B cell (primary cell): Measurements from ENCODE around the gene ABCA2. TPM values are rescaled to one million over a fixed set of nuclear protein-coding genes. Genes with fewer than 3 reads are reported as not detected.

Experiments used
- ATAC-seq: fragments of 200-7000 bp; cut with Tn5 transposase; one replicate; pipeline ENCODE4 v1.10.0; 2021; ENCODE audit warnings: low read depth, mild to moderate bottlenecking, moderate number of reproducible peaks, moderate library complexity
- CTCF ChIA-PET: fragments of 350-600 bp; sonication (Branson Sonifier 250); formaldehyde crosslinking; loops from one replicate; lab custom pipeline; 2021; ENCODE audit warnings: antibody characterized with exemption, inconsistent platforms; lab: Charles Lee
- POLR2A ChIA-PET: fragments of 350-600 bp; sonication (Branson Sonifier 250); formaldehyde crosslinking; loops from one replicate; lab custom pipeline; 2021; ENCODE audit warnings: antibody characterized with exemption; lab: Charles Lee
- DNase-seq: peaks from one replicate; pipeline ENCODE4 v3.0.0; 2013
- H2AFZ ChIP-seq: 2 replicates; pipeline ENCODE4 v1.6.1; 2012; ENCODE audit warnings: mild to moderate bottlenecking, low read depth, low read length; ENCODE audit not compliant: insufficient read depth, poor library complexity, severe bottlenecking
- H3K27ac ChIP-seq, 2 donors: 1 replicate in 1 of 2; 2 replicates in 1 of 2; pipeline ENCODE4 v1.5.1; 2012 to 2013; ENCODE audit warnings: low read length in 2 of 2, mild to moderate bottlenecking in 2 of 2, moderate library complexity in 1 of 2
- H3K27me3 ChIP-seq, 4 experiments: fragments of 200-600 bp in 1 of 4; sonication (generic) in 1 of 4; replicated peaks in 1 of 4; 1 replicate in 2 of 4; 2 replicates in 2 of 4; pipeline versions ENCODE4 v1.6.1 to v1.7.0; 2013 to 2016; ENCODE audit warnings: low read length in 3 of 4, mild to moderate bottlenecking in 2 of 4, mixed read lengths in 1 of 4, moderate library complexity in 1 of 4; ENCODE audit not compliant: insufficient read depth in 4 of 4, control insufficient read depth in 3 of 4; ENCODE audit errors: control extremely low read depth in 1 of 4
- H3K36me3 ChIP-seq, 2 experiments: replicated peaks in 1 of 2; 1 replicate in 1 of 2; 2 replicates in 1 of 2; pipeline versions ENCODE4 v1.6.1 to v1.7.1; 2013; ENCODE audit warnings: low read length in 1 of 2; ENCODE audit not compliant: insufficient read depth in 2 of 2, control insufficient read depth in 1 of 2; ENCODE audit errors: control extremely low read depth in 1 of 2, extremely low read depth in 1 of 2
- H3K4me1 ChIP-seq, 2 donors: fragments of 200-600 bp in 1 of 2; sonication (generic) in 1 of 2; 1 replicate in 1 of 2; 2 replicates in 1 of 2; pipeline versions ENCODE4 v1.5.1 to v1.6.1; 2013 to 2017; ENCODE audit warnings: low read length in 2 of 2; ENCODE audit not compliant: control insufficient read depth in 2 of 2, insufficient read depth in 2 of 2
- H3K4me2 ChIP-seq: replicated peaks from 2 replicates; pipeline ENCODE3; 2012; ENCODE audit warnings: mild to moderate bottlenecking, low read depth, low read length; ENCODE audit not compliant: poor library complexity, severe bottlenecking
- H3K4me3 ChIP-seq, 5 experiments: fragments of 200-600 bp in 1 of 5; sonication (generic) in 1 of 5; 1 replicate in 3 of 5; 2 replicates in 2 of 5; pipeline versions ENCODE4 v1.5.1 to v1.7.0; 2011 to 2016; ENCODE audit warnings: low read length in 4 of 5, mild to moderate bottlenecking in 4 of 5, low read depth in 2 of 5, control low read depth in 1 of 5, moderate library complexity in 1 of 5; ENCODE audit not compliant: insufficient read depth in 1 of 5; ENCODE audit errors: control extremely low read depth in 1 of 5, extremely low read depth in 1 of 5
- H3K79me2 ChIP-seq: fragments of 200-600 bp; sonication (generic); one replicate; pipeline ENCODE4 v1.6.0; 2016; ENCODE audit warnings: low read length; ENCODE audit not compliant: control insufficient read depth, insufficient read depth
- H3K9ac ChIP-seq: fragments of 200-600 bp; sonication (generic); 2 replicates; pipeline ENCODE4 v1.6.1; 2017; ENCODE audit warnings: mild to moderate bottlenecking, low read length, moderate library complexity
- H3K9me3 ChIP-seq, 3 donors: one replicate each; pipeline versions ENCODE4 v1.6.1 to v1.7.1; 2013; ENCODE audit warnings: low read length in 2 of 3; ENCODE audit not compliant: control insufficient read depth in 2 of 3, insufficient read depth in 1 of 3; ENCODE audit errors: control extremely low read depth in 1 of 3
- H4K20me1 ChIP-seq: 2 replicates; pipeline ENCODE4 v1.6.0; 2012; ENCODE audit warnings: mild to moderate bottlenecking, low read length; ENCODE audit not compliant: insufficient read depth, control insufficient read depth, poor library complexity, severe bottlenecking
- H3K27ac Mint-ChIP-seq: one replicate; pipeline ENCODE4 v1.8.0; 2021; ENCODE audit warnings: mixed read lengths
- H3K27me3 Mint-ChIP-seq: one replicate; pipeline ENCODE4 v1.8.0; 2021; ENCODE audit warnings: mixed read lengths
- H3K4me1 Mint-ChIP-seq: one replicate; pipeline ENCODE4 v1.8.0; 2021; ENCODE audit warnings: mixed read lengths
- H3K4me3 Mint-ChIP-seq: one replicate; pipeline ENCODE4 v1.8.0; 2021; ENCODE audit warnings: mixed read lengths
- H3K9me3 Mint-ChIP-seq: one replicate; pipeline ENCODE4 v1.8.0; 2022; ENCODE audit warnings: mixed read lengths; ENCODE audit not compliant: insufficient read depth
- CTCF ChIP-seq: fragments of 200-600 bp; IDR thresholded peaks from one replicate; pipeline ENCODE4 v1.8.0; 2022; ENCODE audit warnings: antibody characterized with exemption, mild to moderate bottlenecking
- EZH2 ChIP-seq: IDR thresholded peaks from 2 replicates; pipeline ENCODE4 v1.6.1; 2012; ENCODE audit warnings: borderline replicate concordance, low read depth, mild to moderate bottlenecking, moderate library complexity, low read length; ENCODE audit not compliant: insufficient read depth, poor library complexity, severe bottlenecking
- WGBS: methylation state at CpG from one replicate; pipeline ENCODE4 v1.1.5; 2013; ENCODE audit warnings: missing lambda C conversion rate; ENCODE audit not compliant: insufficient coverage; 5-methylcytosine and 5-hydroxymethylcytosine counted together
- intact Hi-C: fragments of 100-400 bp; cut with micrococcal nuclease; formaldehyde crosslinking; loops from one replicate; pipeline ENCODE4 v1.10.0; 2022
- polyA plus RNA-seq: library from polyadenylated mRNA; depleted of rRNA; stranded (reverse); fragments of >200 nt; gene quantifications from 2 replicates; pipeline ENCODE4 v1.2.3, GENCODE V29; 2012
- total RNA-seq, 2 donors: library from RNA; stranded (reverse); fragments of 120-200 nt in 1 of 2; gene quantifications; 1 replicate in 1 of 2; 2 replicates in 1 of 2; pipeline versions ENCODE4 v1.2.3 to v1.2.4, GENCODE V29; 2013 to 2022

Gene ABCA2
- total and polyA plus RNA-seq, 2 donors (not counting 1 experiment from before 2014, with no cell fraction given) = 30.7 to 61.1 TPM

GRCh38 chr9:137069508-137070091 lies 41.6 kb upstream of the ABCA2 start:
- Mint-ChIP-seq H3K27me3 (peaks cover 3% of the 10 kb centered on the region), H3K9me3 (no peaks in the 10 kb centered on the region), H3K27ac (no peak overlapping the region), H3K4me3 (peak overlapping the region; percentile 16), H3K4me1 (peaks cover 19% of the 10 kb centered on the region)
- H3K36me3 ChIP-seq = no peaks in the 10 kb centered on the region
- POLR2A ChIA-PET = interaction anchor here (0.6 to 2.4 kb wide), 4 partner anchors 16 to 158 kb away, joined by 3 to 19 read pairs (median 8); partner anchors contain the start of genes MAN1B1 and RNF224
- ATAC-seq = no peak
- peaks cover 0 to 15% (median 1%) of the 10 kb centered on the region in 4 experiments for H3K27me3 ChIP-seq
- no peak for DNase-seq
- no peak overlapping the region for H3K27ac ChIP-seq
- H3K4me2 ChIP-seq = peak overlapping the region; percentile 79
- intact Hi-C loops = loop anchor here (1.0 to 5.0 kb wide), 3 partner anchors 17 to 131 kb away; partner anchors contain the start of genes FUT7, MAN1B1 and TPRN
- no peak overlapping the region for H3K9ac ChIP-seq
- peaks cover 0 to 7% (median 0%) of the 10 kb centered on the region in 3 donors for H3K9me3 ChIP-seq
- peak overlapping the region in 2 of 5 experiments; percentile 15 to 47 for H3K4me3 ChIP-seq
- CTCF ChIA-PET = interaction anchor here (0.5 to 6.7 kb wide), 11 partner anchors 10 to 227 kb away, joined by 3 to 49 read pairs (median 5); partner anchors contain the start of genes ABCA2, AJM1, MAN1B1 and NPDC1
- no peak overlapping the region for H2AFZ ChIP-seq
- peaks cover 8% of the 10 kb centered on the region for H4K20me1 ChIP-seq
- 6% methylated on average over 52 of the region's 52 CpGs for WGBS
- no peaks in the 10 kb centered on the region for H3K79me2 ChIP-seq
- H3K4me1 ChIP-seq = peaks cover 16 to 31% of the 10 kb centered on the region in 2 donors
- TF ChIP-seq EZH2 = no peak
- no peak for TF ChIP-seq CTCF
